Right lobe of liver (tissue), 6 donors: ENCODE measurements around the gene CACNA2D1. TPM values are rescaled to one million over a fixed set of nuclear protein-coding genes. Genes with fewer than 3 reads are reported as not detected.

Source experiments
- ATAC-seq, 4 donors: fragments of 200-7000 bp; cut with Tn5 transposase; one replicate each; pipeline ENCODE4 v1.9.1; 2020; ENCODE audit warnings: mild to moderate bottlenecking in 4 of 4, moderate library complexity in 4 of 4
- DNase-seq, 3 donors: peaks; one replicate each; pipeline ENCODE4 v3.0.0-alpha.2; 2020
- H3K27ac ChIP-seq, 3 donors: fragments of 200-600 bp; one replicate each; pipeline ENCODE4 v1.8.0; 2022
- H3K27me3 ChIP-seq, 2 donors: fragments of 200-600 bp; one replicate each; pipeline ENCODE4 v1.8.0; 2022
- H3K36me3 ChIP-seq, 4 donors: fragments of 200-600 bp; sonication (generic) in 1 of 4; one replicate each; pipeline versions ENCODE4 v1.5.1 to v1.8.0; 2017 to 2022; ENCODE audit warnings: control low read depth in 1 of 4
- H3K4me1 ChIP-seq, 4 donors: fragments of 200-600 bp; sonication (generic) in 1 of 4; one replicate each; pipeline versions ENCODE4 v1.5.1 to v1.8.0; 2017 to 2022; ENCODE audit warnings: control low read depth in 1 of 4
- H3K4me3 ChIP-seq, 3 donors: fragments of 200-600 bp; one replicate each; pipeline ENCODE4 v1.8.0; 2022
- H3K9me3 ChIP-seq, 4 donors: fragments of 200-600 bp; sonication (generic) in 1 of 4; one replicate each; pipeline versions ENCODE4 v1.5.1 to v1.8.0; 2017 to 2022; ENCODE audit warnings: control low read depth in 1 of 4
- POLR2A ChIP-seq: fragments of 450-650 bp; IDR thresholded peaks from one replicate; pipeline ENCODE4 v1.6.1; 2017; ENCODE audit warnings: antibody characterized with exemption, mild to moderate bottlenecking
- WGBS: methylation state at CpG from one replicate; pipeline ENCODE4 v1.1.6; 2018; ENCODE audit warnings: low coverage, low lambda C conversion rate; ENCODE audit not compliant: insufficient coverage; ENCODE audit errors: missing lambda C conversion rate; 5-methylcytosine and 5-hydroxymethylcytosine counted together
- intact Hi-C, 2 donors: fragments of 100-400 bp; cut with DNase I; formaldehyde crosslinking; loops; one replicate each; pipeline versions ENCODE4 v1.11.2 to v1.14.1; 2022
- total RNA-seq, 6 experiments: library from RNA; depleted of rRNA in 2 of 6; stranded (reverse); fragments of >200 nt in 2 of 6; fragmentation: NEBNext Ultra II Directional in 3 of 6; extraction: Animal tissue kit (Norgen Biotek cat#: 25700) in 3 of 6; gene quantifications; one replicate each; pipeline versions ENCODE4 v1.1.0 to v1.2.4, GENCODE V29; 2016 to 2023
- TF ChIP-seq, protein P1 (sequence below), 4 donors: fragments of 200-600 bp in 3 of 4; fragments of 450-650 bp in 1 of 4; IDR thresholded peaks; one replicate each; pipeline versions ENCODE4 v1.5.1 to v1.8.0; 2016 to 2022; ENCODE audit warnings: antibody characterized with exemption in 4 of 4, mild to moderate bottlenecking in 2 of 4
- donor health status: DM: no; HTN: yes; CAD: no.
- donor health status: DM: no; HTN: no; CAD: no.
- donor health status: DM: no; HTN: no; CAD: no.
- donor health status: DM: no; HTN: yes; CAD: no.
- donor health status: DM: no; HTN: yes; CAD: no.

The CACNA2D1 gene
- total RNA-seq, 6 experiments from 2014 or later, result 1.3 to 6.0 (median 2.2) TPM

GRCh38 chr7:82057476-82057875, 386.1 kb downstream of the CACNA2D1 start:
- no peaks in the 10 kb centered on the region for H3K36me3 ChIP-seq
- ATAC-seq (no peak), DNase-seq (no peak)
- intact Hi-C loops, result no loop called here
- no peak overlapping the region for H3K27ac ChIP-seq
- WGBS, result 27% methylated on average over 1 of the region's 1 CpG
- H3K9me3 ChIP-seq, result no peaks in the 10 kb centered on the region
- no peak overlapping the region for H3K4me3 ChIP-seq
- H3K27me3 ChIP-seq, result no peaks in the 10 kb centered on the region
- TF ChIP-seq POLR2A, result no peak
- TF ChIP-seq, protein P1, sequence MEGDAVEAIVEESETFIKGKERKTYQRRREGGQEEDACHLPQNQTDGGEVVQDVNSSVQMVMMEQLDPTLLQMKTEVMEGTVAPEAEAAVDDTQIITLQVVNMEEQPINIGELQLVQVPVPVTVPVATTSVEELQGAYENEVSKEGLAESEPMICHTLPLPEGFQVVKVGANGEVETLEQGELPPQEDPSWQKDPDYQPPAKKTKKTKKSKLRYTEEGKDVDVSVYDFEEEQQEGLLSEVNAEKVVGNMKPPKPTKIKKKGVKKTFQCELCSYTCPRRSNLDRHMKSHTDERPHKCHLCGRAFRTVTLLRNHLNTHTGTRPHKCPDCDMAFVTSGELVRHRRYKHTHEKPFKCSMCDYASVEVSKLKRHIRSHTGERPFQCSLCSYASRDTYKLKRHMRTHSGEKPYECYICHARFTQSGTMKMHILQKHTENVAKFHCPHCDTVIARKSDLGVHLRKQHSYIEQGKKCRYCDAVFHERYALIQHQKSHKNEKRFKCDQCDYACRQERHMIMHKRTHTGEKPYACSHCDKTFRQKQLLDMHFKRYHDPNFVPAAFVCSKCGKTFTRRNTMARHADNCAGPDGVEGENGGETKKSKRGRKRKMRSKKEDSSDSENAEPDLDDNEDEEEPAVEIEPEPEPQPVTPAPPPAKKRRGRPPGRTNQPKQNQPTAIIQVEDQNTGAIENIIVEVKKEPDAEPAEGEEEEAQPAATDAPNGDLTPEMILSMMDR (IDR thresholded peaks at IDR 0.05), result no peak
- no peaks in the 10 kb centered on the region for H3K4me1 ChIP-seq

- intact Hi-C loops, result no loop called here
- H3K9me3 ChIP-seq, result no peaks in the 10 kb centered on the region
- no peaks in the 10 kb centered on the region for H3K4me1 ChIP-seq
- H3K27ac ChIP-seq, result no peak overlapping the region
- 67% methylated on average over 2 of the region's 2 CpGs for WGBS
- no peak for TF ChIP-seq POLR2A
- TF ChIP-seq, protein P1 (IDR thresholded peaks at IDR 0.05), result no peak
- H3K36me3 ChIP-seq, result no peaks in the 10 kb centered on the region
- no peak for DNase-seq
- no peak for ATAC-seq
- no peak overlapping the region for H3K4me3 ChIP-seq
- H3K27me3 ChIP-seq, result no peaks in the 10 kb centered on the region
Observed at GRCh38 chr7:82056282-82056681, 387.3 kb downstream of the CACNA2D1 start.

DNA sequence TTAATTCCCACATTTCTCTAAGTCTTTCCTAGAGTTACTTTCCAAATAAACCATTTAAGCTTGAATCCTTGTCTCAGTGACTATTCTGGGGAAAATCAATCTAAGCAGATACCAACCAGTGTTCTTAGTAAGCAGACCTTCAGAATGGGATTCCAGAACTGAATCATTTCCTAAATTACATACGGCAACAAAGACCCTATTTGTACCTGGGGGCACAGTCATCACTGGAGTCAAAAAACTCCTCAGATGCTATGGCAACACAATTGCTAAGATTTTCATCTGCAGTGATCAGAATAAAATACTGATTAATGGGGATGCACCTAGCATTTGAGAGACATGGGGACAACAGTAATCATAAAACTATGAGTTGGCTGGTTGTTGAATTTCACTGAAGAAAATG, 389.0 kb downstream of the CACNA2D1 start:
- no peak for TF ChIP-seq POLR2A
- TF ChIP-seq, protein P1 (IDR thresholded peaks at IDR 0.05), result no peak
- Histone ChIP-seq H3K36me3 (no peaks in the 10 kb centered on the region), H3K27ac (no peak overlapping the region), H3K9me3 (no peaks in the 10 kb centered on the region), H3K4me3 (no peak overlapping the region), H3K4me1 (no peaks in the 10 kb centered on the region), H3K27me3 (no peaks in the 10 kb centered on the region)
- intact Hi-C loops, result no loop called here
- 78% methylated on average over 1 of the region's 1 CpG for WGBS
- no peak for DNase-seq
- no peak for ATAC-seq

DNA sequence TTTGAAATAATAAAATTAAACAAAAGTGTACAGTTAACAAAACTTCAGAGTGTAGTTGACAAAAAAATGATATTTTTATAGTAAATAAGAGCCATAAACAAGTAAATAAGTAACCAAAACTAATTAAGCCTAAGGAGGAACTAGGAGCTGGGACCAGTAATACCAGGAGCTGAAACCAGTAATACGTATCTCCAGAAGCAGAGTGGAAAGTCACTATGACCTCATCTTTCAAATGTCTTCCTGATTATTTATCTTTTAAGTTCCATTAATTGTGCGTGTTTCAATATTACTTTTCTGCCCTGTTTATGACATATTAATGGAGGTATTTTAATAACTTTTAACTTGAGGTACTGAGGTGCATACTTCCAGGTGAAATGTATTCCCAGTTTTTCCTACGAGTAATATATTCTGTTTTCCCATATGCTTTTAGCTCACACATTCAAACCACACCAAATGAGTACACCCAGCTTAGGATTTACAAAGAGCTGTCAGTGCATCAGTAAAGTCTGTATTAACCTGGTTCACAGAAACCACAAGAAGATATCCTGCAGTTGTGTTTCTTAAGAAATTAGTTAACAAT, 390.0 kb downstream of the CACNA2D1 start:
- WGBS, result 54% methylated on average over 3 of the region's 3 CpGs
- intact Hi-C loops, result no loop called here

More for the DNA sequence above, 390.0 kb downstream of the CACNA2D1 start:
- Histone ChIP-seq H3K4me3 (no peak overlapping the region), H3K27ac (no peak overlapping the region), H3K4me1 (no peaks in the 10 kb centered on the region), H3K9me3 (no peaks in the 10 kb centered on the region), H3K36me3 (no peaks in the 10 kb centered on the region), H3K27me3 (no peaks in the 10 kb centered on the region)
- ATAC-seq, result no peak
- DNase-seq, result no peak
- TF ChIP-seq, protein P1 (IDR thresholded peaks at IDR 0.05), result no peak
- TF ChIP-seq POLR2A, result no peak
